ENCODE data around the gene ADORA2B.
"Not testable (repeated sequence)": the region's sequence is repeated elsewhere in the genome, so short reads cannot be mapped to it uniquely, and the experiment has no call there.

The ADORA2B gene

DNA sequence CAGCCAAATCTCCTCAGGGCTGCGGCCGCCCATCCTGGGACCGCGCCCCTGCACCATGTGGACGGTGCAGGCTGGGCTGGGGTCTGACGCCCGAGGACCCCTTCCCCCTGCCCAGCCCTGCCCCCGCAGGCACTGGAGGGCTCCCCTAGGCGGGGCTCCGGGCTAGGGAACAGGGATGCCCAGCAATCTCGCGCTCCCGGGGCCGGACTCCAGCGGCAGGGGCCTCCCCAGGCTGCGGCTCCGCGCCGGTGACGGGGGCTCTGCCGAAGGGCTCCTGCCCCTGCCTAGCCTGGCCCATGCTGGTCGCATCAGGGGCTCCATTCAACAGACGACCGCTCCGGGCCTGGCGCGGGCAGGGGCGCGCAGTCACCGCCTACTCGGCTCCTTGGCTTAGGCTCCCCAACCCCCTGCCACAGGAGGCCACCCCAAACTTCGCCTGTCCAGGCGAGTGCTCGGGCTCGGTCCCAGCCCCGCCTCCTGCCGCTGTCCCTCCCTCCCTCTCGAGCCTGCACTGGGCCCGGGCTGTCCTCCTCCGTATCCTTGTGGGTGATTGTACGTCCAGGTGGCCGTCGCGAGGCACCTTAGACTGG lies 27.4 kb upstream of the ADORA2B start:
- H3K27ac Mint-ChIP-seq: no peak overlapping the region
- peaks cover 45% of the 10 kb centered on the region for H3K27me3 Mint-ChIP-seq
- H3K4me3 Mint-ChIP-seq: no peak overlapping the region
- ATAC-seq: peak; percentile 25
- H3K4me1 Mint-ChIP-seq: no peaks in the 10 kb centered on the region
- peaks cover 2% of the 10 kb centered on the region for H3K9me3 Mint-ChIP-seq
- no peaks in the 10 kb centered on the region for H3K36me3 Mint-ChIP-seq

GRCh38 chr17:15918261-15918660 lies 26.7 kb upstream of the ADORA2B start:
- Mint-ChIP-seq H3K4me1 (no peaks in the 10 kb centered on the region), H3K27me3 (peaks cover 45% of the 10 kb centered on the region), H3K36me3 (no peaks in the 10 kb centered on the region), H3K9me3 (peaks cover 2% of the 10 kb centered on the region), H3K27ac (no peak overlapping the region), H3K4me3 (no peak overlapping the region)
- ATAC-seq: no peak

DNA sequence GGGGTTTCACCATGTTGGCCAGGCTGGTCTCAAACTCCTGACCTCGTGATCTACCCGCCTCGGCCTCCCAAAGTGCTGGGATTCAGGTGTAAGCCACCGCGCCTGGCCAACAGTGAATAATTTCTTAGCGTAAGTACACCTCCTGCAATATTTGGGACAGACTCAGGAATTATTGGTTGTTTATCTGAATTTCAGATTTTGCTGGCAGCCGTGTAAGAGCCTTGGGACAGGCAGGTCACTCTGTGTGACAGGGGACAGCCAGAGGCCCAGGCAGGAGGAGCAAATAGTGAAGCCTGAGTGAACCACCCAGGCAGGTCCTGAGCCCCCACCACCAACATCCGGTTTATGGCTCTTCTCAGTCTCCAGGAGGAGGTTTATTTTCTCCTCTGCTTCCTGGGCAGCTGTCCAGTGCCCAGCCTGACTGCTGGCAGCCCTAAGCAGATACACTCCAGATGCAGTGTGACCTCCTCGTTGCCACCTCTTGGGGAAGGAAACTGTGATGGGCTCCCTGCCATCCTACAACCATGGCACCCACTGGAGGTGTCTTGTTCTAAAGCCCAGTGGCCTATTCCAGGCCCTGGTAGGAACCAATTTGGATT lies 26.2 kb upstream of the ADORA2B start:
- no peak for ATAC-seq
- Mint-ChIP-seq H3K4me1 (no peaks in the 10 kb centered on the region), H3K36me3 (no peaks in the 10 kb centered on the region), H3K9me3 (peaks cover 2% of the 10 kb centered on the region), H3K27me3 (peaks cover 40% of the 10 kb centered on the region), H3K4me3 (no peak overlapping the region), H3K27ac (no peak overlapping the region)

DNA sequence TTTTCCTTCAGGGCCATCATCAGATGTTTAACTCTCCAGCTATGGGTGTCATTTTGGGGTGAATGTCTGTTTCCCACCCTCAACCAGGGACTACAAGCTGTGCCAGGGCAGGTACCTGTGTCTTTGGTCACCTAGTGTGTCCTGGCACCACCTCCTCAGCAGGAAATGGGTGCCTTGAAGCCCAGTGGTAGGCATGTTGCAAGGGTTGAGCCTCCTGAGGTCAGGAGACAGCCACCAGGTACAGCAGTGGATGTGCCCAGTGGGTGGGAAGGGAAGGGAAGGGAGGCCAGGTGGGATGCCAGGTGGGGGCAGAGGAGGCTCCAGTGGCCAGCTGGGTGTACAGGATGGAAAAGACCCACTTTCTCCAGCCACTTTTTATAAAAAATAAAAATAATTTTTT lies 25.5 kb upstream of the ADORA2B start:
- H3K9me3 Mint-ChIP-seq: peaks cover 2% of the 10 kb centered on the region
- H3K4me1 Mint-ChIP-seq: no peaks in the 10 kb centered on the region
- ATAC-seq: no peak
- H3K27me3 Mint-ChIP-seq: peaks cover 33% of the 10 kb centered on the region
- no peaks in the 10 kb centered on the region for H3K36me3 Mint-ChIP-seq
- no peak overlapping the region for H3K27ac Mint-ChIP-seq
- no peak overlapping the region for H3K4me3 Mint-ChIP-seq

GRCh38 chr17:15920758-15921239 lies 24.1 kb upstream of the ADORA2B start:
- Mint-ChIP-seq H3K36me3 (no peaks in the 10 kb centered on the region), H3K27me3 (peaks cover 33% of the 10 kb centered on the region), H3K4me1 (no peaks in the 10 kb centered on the region)

DNA sequence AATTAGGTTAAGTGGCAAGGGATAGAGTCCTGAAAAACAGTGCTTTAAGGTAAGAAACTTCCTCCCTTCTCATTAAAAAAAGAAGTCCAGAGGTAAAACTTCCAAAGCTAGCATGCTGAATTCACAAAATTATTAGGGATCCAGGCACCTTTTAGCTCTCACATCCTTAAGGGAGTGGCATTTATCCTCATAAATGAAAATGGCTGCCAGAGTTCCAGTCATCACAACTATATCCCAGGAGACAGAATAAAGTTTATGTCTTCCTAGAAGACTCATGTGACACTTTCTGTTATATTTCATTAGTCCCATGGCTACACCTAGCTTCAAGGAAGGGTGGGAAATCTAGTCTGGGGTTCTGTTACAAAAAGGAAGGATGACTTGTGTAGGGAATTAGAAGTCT lies 23.3 kb upstream of the ADORA2B start:
- H3K4me3 Mint-ChIP-seq: no peak overlapping the region
- peaks cover 33% of the 10 kb centered on the region for H3K27me3 Mint-ChIP-seq
- no peak for ATAC-seq
- no peaks in the 10 kb centered on the region for H3K36me3 Mint-ChIP-seq
- H3K4me1 Mint-ChIP-seq: no peaks in the 10 kb centered on the region
- no peak overlapping the region for H3K27ac Mint-ChIP-seq
- H3K9me3 Mint-ChIP-seq: peaks cover 5% of the 10 kb centered on the region

More at GRCh38 chr17:15920758-15921239, 24.1 kb upstream of the ADORA2B start:
- ATAC-seq: no peak
- H3K27ac Mint-ChIP-seq: no peak overlapping the region
- no peak overlapping the region for H3K4me3 Mint-ChIP-seq
- H3K9me3 Mint-ChIP-seq: peaks cover 2% of the 10 kb centered on the region

DNA sequence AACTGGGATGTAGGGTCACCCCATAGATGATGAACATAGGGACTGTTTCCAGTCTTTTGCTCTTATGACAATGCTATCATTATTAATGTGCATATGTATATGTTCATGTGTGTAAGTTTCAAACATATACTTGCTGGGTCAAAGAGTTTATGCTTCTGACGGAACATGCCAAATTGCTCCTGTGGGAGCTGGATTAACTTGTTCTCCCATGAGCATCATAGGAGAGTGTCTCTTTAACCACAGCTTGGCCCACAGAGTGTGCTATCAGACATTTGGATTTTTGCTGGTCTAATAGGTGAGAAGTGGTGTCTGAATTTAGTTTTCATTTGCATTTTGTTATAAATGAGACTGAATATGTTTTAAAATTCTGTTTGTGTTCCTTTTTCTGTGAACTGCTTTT lies 22.3 kb upstream of the ADORA2B start:
- peaks cover 3% of the 10 kb centered on the region for H3K4me1 Mint-ChIP-seq
- peaks cover 5% of the 10 kb centered on the region for H3K9me3 Mint-ChIP-seq
- no peak overlapping the region for H3K4me3 Mint-ChIP-seq
- H3K27me3 Mint-ChIP-seq: peaks cover 33% of the 10 kb centered on the region
- no peak overlapping the region for H3K27ac Mint-ChIP-seq
- ATAC-seq: no peak
- no peaks in the 10 kb centered on the region for H3K36me3 Mint-ChIP-seq

DNA sequence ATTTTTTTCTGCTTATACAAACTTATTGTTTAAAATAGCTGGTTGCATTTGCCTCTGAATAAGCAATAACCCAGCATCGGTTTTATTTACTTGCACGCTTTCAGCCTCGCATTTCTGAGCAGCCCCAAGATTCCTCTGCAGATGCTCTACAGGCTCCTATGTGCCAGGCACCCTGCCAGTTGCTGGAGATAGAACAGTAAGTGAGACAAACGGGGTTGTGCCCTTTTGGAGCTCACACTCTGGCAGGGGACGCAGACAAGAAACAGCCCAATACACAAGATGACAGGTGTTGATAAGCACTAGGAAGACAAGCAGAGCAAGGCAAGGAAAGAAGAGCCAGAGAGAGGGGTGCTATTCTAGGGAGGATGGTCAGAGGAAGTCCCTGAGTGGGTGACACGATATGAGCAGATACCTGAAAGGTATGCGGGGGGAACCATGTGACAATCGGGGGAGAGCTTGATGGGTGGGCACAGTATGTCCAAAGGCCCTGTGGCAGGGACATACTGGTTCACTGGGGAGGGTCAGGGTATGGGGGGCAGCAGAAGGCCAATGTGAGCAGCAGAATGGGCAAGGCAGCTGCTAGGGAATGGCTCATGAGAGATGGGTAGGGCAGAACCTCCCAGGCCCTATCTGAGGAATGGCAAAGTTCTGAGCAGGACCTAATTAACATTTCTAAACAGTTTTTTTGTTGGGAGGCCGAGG lies 18.7 kb upstream of the ADORA2B start:
- peaks cover 16% of the 10 kb centered on the region for H3K4me1 Mint-ChIP-seq
- ATAC-seq: no peak
- H3K9me3 Mint-ChIP-seq: peaks cover 5% of the 10 kb centered on the region
- no peaks in the 10 kb centered on the region for H3K36me3 Mint-ChIP-seq
- no peak overlapping the region for H3K27ac Mint-ChIP-seq
- H3K27me3 Mint-ChIP-seq: peaks cover 30% of the 10 kb centered on the region
- H3K4me3 Mint-ChIP-seq: no peak overlapping the region

DNA sequence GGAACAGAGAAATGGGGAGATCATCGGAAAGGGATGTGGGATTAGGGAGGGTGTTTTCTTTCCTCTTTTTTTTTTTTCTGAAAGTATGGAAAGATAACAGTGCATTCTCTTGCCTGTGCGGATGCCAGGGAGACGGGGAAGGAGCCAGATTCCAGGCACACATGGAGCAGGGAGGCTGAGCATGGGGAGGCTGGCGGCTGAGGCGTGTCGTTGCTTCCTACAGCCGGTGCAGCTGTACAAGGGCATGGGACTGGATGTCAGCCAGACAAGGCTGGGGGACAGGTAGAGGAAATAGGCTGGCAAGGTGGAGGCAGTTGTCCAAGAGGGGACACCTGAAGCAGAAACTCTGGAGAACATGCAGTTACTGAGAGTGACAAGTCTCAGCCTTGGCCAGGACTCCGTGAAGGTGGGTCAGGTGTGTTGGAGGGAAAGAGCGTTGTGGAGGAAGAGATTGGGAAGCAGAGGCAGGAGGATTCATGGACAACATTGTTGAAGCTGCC lies 16.6 kb upstream of the ADORA2B start:
- no peak overlapping the region for H3K4me3 Mint-ChIP-seq
- H3K27me3 Mint-ChIP-seq: peaks cover 30% of the 10 kb centered on the region
- peaks cover 16% of the 10 kb centered on the region for H3K4me1 Mint-ChIP-seq
- peaks cover 3% of the 10 kb centered on the region for H3K9me3 Mint-ChIP-seq
- H3K36me3 Mint-ChIP-seq: no peaks in the 10 kb centered on the region
- H3K27ac Mint-ChIP-seq: no peak overlapping the region
- ATAC-seq: no peak

GRCh38 chr17:15929941-15930340 lies 15.0 kb upstream of the ADORA2B start:
- no peak overlapping the region for H3K4me3 Mint-ChIP-seq
- peaks cover 16% of the 10 kb centered on the region for H3K4me1 Mint-ChIP-seq
- peaks cover 34% of the 10 kb centered on the region for H3K27me3 Mint-ChIP-seq
- H3K36me3 Mint-ChIP-seq: no peaks in the 10 kb centered on the region
- peaks cover 3% of the 10 kb centered on the region for H3K9me3 Mint-ChIP-seq
- H3K27ac Mint-ChIP-seq: no peak overlapping the region
- ATAC-seq: no peak

DNA sequence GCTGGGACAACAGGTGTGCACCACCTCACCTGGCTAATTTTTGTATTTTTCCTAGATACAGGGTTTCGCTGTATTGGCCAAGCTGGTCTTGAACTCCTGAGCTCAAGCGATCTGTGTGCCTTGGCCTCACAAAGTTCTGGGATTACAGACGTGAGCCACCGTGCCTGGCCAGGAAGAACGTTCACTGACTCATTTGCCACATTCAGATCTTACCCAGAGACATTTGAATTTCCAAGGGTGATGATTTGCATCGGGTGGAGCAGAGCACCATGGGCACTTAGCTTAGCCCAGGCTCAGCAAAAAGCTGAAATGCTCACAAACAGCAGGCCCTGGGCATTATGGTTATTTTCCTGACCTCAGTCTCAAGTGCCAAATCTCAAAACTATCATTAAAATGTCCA lies 14.5 kb upstream of the ADORA2B start:
- no peaks in the 10 kb centered on the region for H3K36me3 Mint-ChIP-seq
- H3K27ac Mint-ChIP-seq: no peak overlapping the region
- peaks cover 3% of the 10 kb centered on the region for H3K9me3 Mint-ChIP-seq
- ATAC-seq: no peak
- H3K4me1 Mint-ChIP-seq: peaks cover 16% of the 10 kb centered on the region
- no peak overlapping the region for H3K4me3 Mint-ChIP-seq
- H3K27me3 Mint-ChIP-seq: peaks cover 39% of the 10 kb centered on the region

DNA sequence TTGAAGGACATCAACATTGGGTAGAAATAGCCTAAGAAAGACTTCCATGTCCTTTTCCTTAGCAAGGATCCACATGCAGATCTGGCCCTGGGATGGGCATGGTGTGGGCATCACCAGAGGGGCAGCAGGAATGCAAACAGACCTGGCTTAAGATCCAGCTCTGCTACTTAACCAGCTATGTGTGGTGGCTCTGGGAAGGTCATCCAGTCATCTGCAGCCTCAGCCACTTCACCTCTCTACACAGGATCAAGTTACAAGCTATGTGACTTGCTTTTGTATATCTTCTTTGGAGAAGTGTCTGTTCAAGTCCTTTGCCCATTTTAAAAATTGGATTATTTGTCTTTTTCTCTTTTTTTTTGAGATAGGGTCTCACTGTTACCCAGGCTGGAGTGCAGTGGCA lies 13.5 kb upstream of the ADORA2B start:
- ATAC-seq: no peak
- H3K27ac Mint-ChIP-seq: no peak overlapping the region
- H3K4me1 Mint-ChIP-seq: peaks cover 16% of the 10 kb centered on the region

GRCh38 chr17:15934866-15935265 lies 10.1 kb upstream of the ADORA2B start:
- Mint-ChIP-seq H3K27ac (no peak overlapping the region), H3K9me3 (no peaks in the 10 kb centered on the region), H3K27me3 (peaks cover 10% of the 10 kb centered on the region), H3K36me3 (no peaks in the 10 kb centered on the region), H3K4me3 (no peak overlapping the region), H3K4me1 (no peaks in the 10 kb centered on the region)
- no peak for ATAC-seq

More for the DNA sequence above, 13.5 kb upstream of the ADORA2B start:
- Mint-ChIP-seq H3K4me3 (no peak overlapping the region), H3K9me3 (no peaks in the 10 kb centered on the region), H3K27me3 (peaks cover 33% of the 10 kb centered on the region), H3K36me3 (no peaks in the 10 kb centered on the region)

GRCh38 chr17:15935891-15936290 lies 9.0 kb upstream of the ADORA2B start:
- no peaks in the 10 kb centered on the region for H3K9me3 Mint-ChIP-seq
- no peak overlapping the region for H3K27ac Mint-ChIP-seq
- H3K4me1 Mint-ChIP-seq: no peaks in the 10 kb centered on the region
- H3K27me3 Mint-ChIP-seq: peaks cover 10% of the 10 kb centered on the region
- no peak overlapping the region for H3K4me3 Mint-ChIP-seq
- H3K36me3 Mint-ChIP-seq: no peaks in the 10 kb centered on the region
- ATAC-seq: no peak

DNA sequence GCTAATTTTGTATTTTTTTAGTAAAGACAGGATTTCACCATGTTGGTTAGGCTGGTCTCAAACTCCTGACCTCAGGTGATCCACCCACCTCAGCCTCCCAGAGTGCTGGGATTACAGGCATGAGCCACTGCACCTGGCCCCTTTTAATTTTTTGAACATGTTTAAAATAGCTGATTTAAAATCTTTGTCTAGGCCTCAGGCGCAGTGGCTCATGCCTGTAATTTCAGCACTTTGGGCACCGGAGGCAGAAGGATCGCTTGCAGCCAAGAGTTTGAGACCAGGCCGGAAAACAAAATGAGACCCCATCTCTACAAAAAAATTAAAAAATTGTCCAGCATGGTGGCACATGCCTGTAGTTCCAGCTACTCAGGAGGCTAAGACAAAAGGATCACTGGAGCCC lies 8.4 kb upstream of the ADORA2B start:
- H3K27me3 Mint-ChIP-seq: peaks cover 10% of the 10 kb centered on the region
- H3K27ac Mint-ChIP-seq, H3K4me1 Mint-ChIP-seq, H3K9me3 Mint-ChIP-seq, H3K4me3 Mint-ChIP-seq, ATAC-seq, H3K36me3 Mint-ChIP-seq: not testable (repeated sequence)

- no peak for ATAC-seq
- Mint-ChIP-seq H3K36me3 (no peaks in the 10 kb centered on the region), H3K4me1 (peaks cover 17% of the 10 kb centered on the region), H3K9me3 (no peaks in the 10 kb centered on the region), H3K4me3 (no peak overlapping the region), H3K27me3 (peaks cover 34% of the 10 kb centered on the region), H3K27ac (no peak overlapping the region)
These were observed 3.1 kb upstream of the ADORA2B start for GRCh38 chr17:15941781-15942180.

Measured in stimulated activated memory B cell treated with anti-CD40 and anti-IgM and Interleukin-4, amounts not matched to agents 10 μg/mL and 1 μg/mL and 100 μg/mL, for 72 hours (primary cell).